NT2/D1 (cell line): Measurements from ENCODE around the gene CCL4L2.

ENCODE experiments used
- YY1 ChIP-seq: IDR thresholded peaks from 2 replicates; pipeline ENCODE4 v1.6.1; 2011; ENCODE audit not compliant: insufficient read length, insufficient read depth
- ZNF274 ChIP-seq: IDR thresholded peaks from 2 replicates; pipeline ENCODE4 v1.6.1; 2011; ENCODE audit warnings: mild to moderate bottlenecking, low read depth, low read length

DNA sequence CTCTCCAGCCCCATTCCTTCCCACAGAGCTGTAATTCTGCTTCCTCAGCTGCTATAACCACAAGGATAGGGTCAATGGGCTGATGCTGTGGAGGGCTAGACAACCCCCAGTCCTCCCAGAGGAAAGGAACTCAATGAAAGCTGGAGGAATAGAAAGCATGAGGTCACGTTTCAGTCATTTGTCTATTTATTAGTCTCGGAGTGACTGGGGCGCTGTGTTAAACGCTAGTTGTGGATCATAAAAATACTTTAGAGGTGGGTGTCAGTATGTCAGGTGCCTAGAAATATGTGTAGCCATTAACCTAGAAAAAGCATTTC, 13.5 kb upstream of the CCL4L2 start:
- TF ChIP-seq ZNF274 (no peak), YY1 (no peak)
